ENCODE measurements around the gene RAB3GAP2.
"Not testable (repeated sequence)": the region's sequence is repeated elsewhere in the genome, so short reads cannot be mapped to it uniquely, and the experiment has no call there.

The RAB3GAP2 gene

GRCh38 chr1:220245900-220246299 is 26.4 kb downstream of the RAB3GAP2 start:
- H3K9me3 ChIP-seq (ENCODE audit: control insufficient read depth in 2 of 2, low read length in 2 of 2); H3K9ac ChIP-seq (ENCODE audit: low read depth in 1 of 2, low read length in 2 of 2); H3K36me3 ChIP-seq (ENCODE audit: control insufficient read depth in 2 of 2, insufficient read depth in 2 of 2, low read length in 2 of 2); H3K4me3 ChIP-seq (ENCODE audit: low read length in 2 of 2); H3K27ac ChIP-seq (ENCODE audit: low read depth in 2 of 2, low read length in 2 of 2); H3K4me1 ChIP-seq (ENCODE audit: control insufficient read depth in 2 of 2, insufficient read depth in 2 of 2, low read length in 2 of 2); H3K27me3 ChIP-seq (ENCODE audit: control insufficient read depth in 2 of 2, insufficient read depth in 2 of 2, low read length in 2 of 2): not testable (repeated sequence)

GRCh38 chr1:220243947-220244346 is 28.3 kb downstream of the RAB3GAP2 start:
- peaks cover 0 to 2% of the 10 kb centered on the region in 2 donors for H3K9me3 ChIP-seq (ENCODE audit: control insufficient read depth in 2 of 2, low read length in 2 of 2)

GRCh38 chr1:220241072-220241663 is 31.1 kb downstream of the RAB3GAP2 start:
- Histone ChIP-seq H3K36me3 (ENCODE audit: control insufficient read depth in 2 of 2, insufficient read depth in 2 of 2, low read length in 2 of 2) (no peaks in the 10 kb centered on the region), H3K27ac (ENCODE audit: low read depth in 2 of 2, low read length in 2 of 2) (no peak overlapping the region), H3K4me1 (ENCODE audit: control insufficient read depth in 2 of 2, insufficient read depth in 2 of 2, low read length in 2 of 2) (no peaks in the 10 kb centered on the region), H3K27me3 (ENCODE audit: control insufficient read depth in 2 of 2, insufficient read depth in 2 of 2, low read length in 2 of 2) (no peaks in the 10 kb centered on the region), H3K9me3 (ENCODE audit: control insufficient read depth in 2 of 2, low read length in 2 of 2) (no peaks in the 10 kb centered on the region), H3K9ac (ENCODE audit: low read depth in 1 of 2, low read length in 2 of 2) (no peak overlapping the region), H3K4me3 (ENCODE audit: low read length in 2 of 2) (no peak overlapping the region)

More at GRCh38 chr1:220243947-220244346, 28.3 kb downstream of the RAB3GAP2 start:
- H3K4me3 ChIP-seq (ENCODE audit: low read length in 2 of 2), result no peak overlapping the region
- H3K36me3 ChIP-seq (ENCODE audit: control insufficient read depth in 2 of 2, insufficient read depth in 2 of 2, low read length in 2 of 2), result no peaks in the 10 kb centered on the region
- H3K9ac ChIP-seq (ENCODE audit: low read depth in 1 of 2, low read length in 2 of 2), result no peak overlapping the region
- no peak overlapping the region for H3K27ac ChIP-seq (ENCODE audit: low read depth in 2 of 2, low read length in 2 of 2)
- H3K27me3 ChIP-seq (ENCODE audit: control insufficient read depth in 2 of 2, insufficient read depth in 2 of 2, low read length in 2 of 2), result no peaks in the 10 kb centered on the region
- no peaks in the 10 kb centered on the region for H3K4me1 ChIP-seq (ENCODE audit: control insufficient read depth in 2 of 2, insufficient read depth in 2 of 2, low read length in 2 of 2)

- no peaks in the 10 kb centered on the region for H3K36me3 ChIP-seq (ENCODE audit: control insufficient read depth in 2 of 2, insufficient read depth in 2 of 2, low read length in 2 of 2)
- H3K9ac ChIP-seq (ENCODE audit: low read depth in 1 of 2, low read length in 2 of 2), result no peak overlapping the region
- peaks cover 0 to 3% of the 10 kb centered on the region in 2 donors for H3K4me1 ChIP-seq (ENCODE audit: control insufficient read depth in 2 of 2, insufficient read depth in 2 of 2, low read length in 2 of 2)
- no peaks in the 10 kb centered on the region for H3K9me3 ChIP-seq (ENCODE audit: control insufficient read depth in 2 of 2, low read length in 2 of 2)
- H3K27me3 ChIP-seq (ENCODE audit: control insufficient read depth in 2 of 2, insufficient read depth in 2 of 2, low read length in 2 of 2), result no peaks in the 10 kb centered on the region
- H3K27ac ChIP-seq (ENCODE audit: low read depth in 2 of 2, low read length in 2 of 2), result no peak overlapping the region
- H3K4me3 ChIP-seq (ENCODE audit: low read length in 2 of 2), result no peak overlapping the region
Measured at GRCh38 chr1:220239966-220240365, 32.3 kb downstream of the RAB3GAP2 start.

GRCh38 chr1:220239213-220239612 is 33.0 kb downstream of the RAB3GAP2 start:
- Histone ChIP-seq H3K9ac (ENCODE audit: low read depth in 1 of 2, low read length in 2 of 2) (no peak overlapping the region), H3K27ac (ENCODE audit: low read depth in 2 of 2, low read length in 2 of 2) (no peak overlapping the region), H3K36me3 (ENCODE audit: control insufficient read depth in 2 of 2, insufficient read depth in 2 of 2, low read length in 2 of 2) (no peaks in the 10 kb centered on the region), H3K27me3 (ENCODE audit: control insufficient read depth in 2 of 2, insufficient read depth in 2 of 2, low read length in 2 of 2) (no peaks in the 10 kb centered on the region), H3K4me1 (ENCODE audit: control insufficient read depth in 2 of 2, insufficient read depth in 2 of 2, low read length in 2 of 2) (peaks cover 0 to 3% of the 10 kb centered on the region in 2 donors), H3K4me3 (ENCODE audit: low read length in 2 of 2) (no peak overlapping the region), H3K9me3 (ENCODE audit: control insufficient read depth in 2 of 2, low read length in 2 of 2) (no peaks in the 10 kb centered on the region)

GRCh38 chr1:220236278-220236677 is 36.0 kb downstream of the RAB3GAP2 start:
- not testable (repeated sequence) for H3K4me1 ChIP-seq (ENCODE audit: control insufficient read depth in 2 of 2, insufficient read depth in 2 of 2, low read length in 2 of 2); H3K27me3 ChIP-seq (ENCODE audit: control insufficient read depth in 2 of 2, insufficient read depth in 2 of 2, low read length in 2 of 2); H3K27ac ChIP-seq (ENCODE audit: low read depth in 2 of 2, low read length in 2 of 2); H3K36me3 ChIP-seq (ENCODE audit: control insufficient read depth in 2 of 2, insufficient read depth in 2 of 2, low read length in 2 of 2); H3K9me3 ChIP-seq (ENCODE audit: control insufficient read depth in 2 of 2, low read length in 2 of 2); H3K4me3 ChIP-seq (ENCODE audit: low read length in 2 of 2); H3K9ac ChIP-seq (ENCODE audit: low read depth in 1 of 2, low read length in 2 of 2)

GRCh38 chr1:220235462-220235861 is 36.8 kb downstream of the RAB3GAP2 start:
- H3K9me3 ChIP-seq (ENCODE audit: control insufficient read depth in 2 of 2, low read length in 2 of 2), result no peaks in the 10 kb centered on the region
- no peaks in the 10 kb centered on the region for H3K27me3 ChIP-seq (ENCODE audit: control insufficient read depth in 2 of 2, insufficient read depth in 2 of 2, low read length in 2 of 2)

GRCh38 chr1:220233927-220234326 is 38.3 kb downstream of the RAB3GAP2 start:
- Histone ChIP-seq H3K27ac (ENCODE audit: low read depth in 2 of 2, low read length in 2 of 2) (no peak overlapping the region), H3K4me1 (ENCODE audit: control insufficient read depth in 2 of 2, insufficient read depth in 2 of 2, low read length in 2 of 2) (peaks cover 0 to 3% of the 10 kb centered on the region in 2 donors), H3K9ac (ENCODE audit: low read depth in 1 of 2, low read length in 2 of 2) (no peak overlapping the region), H3K9me3 (ENCODE audit: control insufficient read depth in 2 of 2, low read length in 2 of 2) (no peaks in the 10 kb centered on the region), H3K4me3 (ENCODE audit: low read length in 2 of 2) (no peak overlapping the region), H3K36me3 (ENCODE audit: control insufficient read depth in 2 of 2, insufficient read depth in 2 of 2, low read length in 2 of 2) (no peaks in the 10 kb centered on the region), H3K27me3 (ENCODE audit: control insufficient read depth in 2 of 2, insufficient read depth in 2 of 2, low read length in 2 of 2) (no peaks in the 10 kb centered on the region)

More at GRCh38 chr1:220235462-220235861, 36.8 kb downstream of the RAB3GAP2 start:
- Histone ChIP-seq H3K4me3 (ENCODE audit: low read length in 2 of 2) (no peak overlapping the region), H3K36me3 (ENCODE audit: control insufficient read depth in 2 of 2, insufficient read depth in 2 of 2, low read length in 2 of 2) (no peaks in the 10 kb centered on the region), H3K4me1 (ENCODE audit: control insufficient read depth in 2 of 2, insufficient read depth in 2 of 2, low read length in 2 of 2) (peaks cover 0 to 3% of the 10 kb centered on the region in 2 donors), H3K27ac (ENCODE audit: low read depth in 2 of 2, low read length in 2 of 2) (no peak overlapping the region), H3K9ac (ENCODE audit: low read depth in 1 of 2, low read length in 2 of 2) (no peak overlapping the region)

GRCh38 chr1:220229771-220230170 is 42.5 kb downstream of the RAB3GAP2 start:
- Histone ChIP-seq H3K9ac (ENCODE audit: low read depth in 1 of 2, low read length in 2 of 2) (no peak overlapping the region), H3K4me3 (ENCODE audit: low read length in 2 of 2) (no peak overlapping the region), H3K27ac (ENCODE audit: low read depth in 2 of 2, low read length in 2 of 2) (no peak overlapping the region), H3K4me1 (ENCODE audit: control insufficient read depth in 2 of 2, insufficient read depth in 2 of 2, low read length in 2 of 2) (no peaks in the 10 kb centered on the region), H3K9me3 (ENCODE audit: control insufficient read depth in 2 of 2, low read length in 2 of 2) (no peaks in the 10 kb centered on the region), H3K27me3 (ENCODE audit: control insufficient read depth in 2 of 2, insufficient read depth in 2 of 2, low read length in 2 of 2) (no peaks in the 10 kb centered on the region), H3K36me3 (ENCODE audit: control insufficient read depth in 2 of 2, insufficient read depth in 2 of 2, low read length in 2 of 2) (peaks cover 0 to 3% of the 10 kb centered on the region in 2 donors)

GRCh38 chr1:220227393-220227792 is 44.9 kb downstream of the RAB3GAP2 start:
- Histone ChIP-seq H3K27me3 (ENCODE audit: control insufficient read depth in 2 of 2, insufficient read depth in 2 of 2, low read length in 2 of 2) (no peaks in the 10 kb centered on the region), H3K36me3 (ENCODE audit: control insufficient read depth in 2 of 2, insufficient read depth in 2 of 2, low read length in 2 of 2) (peaks cover 0 to 3% of the 10 kb centered on the region in 2 donors), H3K27ac (ENCODE audit: low read depth in 2 of 2, low read length in 2 of 2) (no peak overlapping the region), H3K9me3 (ENCODE audit: control insufficient read depth in 2 of 2, low read length in 2 of 2) (no peaks in the 10 kb centered on the region), H3K4me1 (ENCODE audit: control insufficient read depth in 2 of 2, insufficient read depth in 2 of 2, low read length in 2 of 2) (no peaks in the 10 kb centered on the region), H3K4me3 (ENCODE audit: low read length in 2 of 2) (no peak overlapping the region), H3K9ac (ENCODE audit: low read depth in 1 of 2, low read length in 2 of 2) (no peak overlapping the region)
